Stimulated activated naive CD8-positive, alpha-beta T cell treated with anti-CD3 and anti-CD28 coated beads, Interleukin-15, amount 100 ng/mL, for 72 hours (primary cell): Measurements from ENCODE around the gene LSM14B.

Experiments
- ATAC-seq: fragments of 150-1000 bp; cut with Tn5 transposase; 2 replicates; pipeline ENCODE4 v1.10.0; 2021; ENCODE audit warnings: mild to moderate bottlenecking, moderate library complexity
- DNase-seq, 2 donors: peaks; one replicate each; pipeline ENCODE4 v3.0.0; 2021 to 2022
- H3K27ac Mint-ChIP-seq, 2 donors: one replicate each; pipeline ENCODE4 v1.8.0; 2022; ENCODE audit warnings: mild to moderate bottlenecking in 2 of 2, mixed read lengths in 2 of 2, moderate library complexity in 2 of 2
- H3K27me3 Mint-ChIP-seq: one replicate; pipeline ENCODE4 v1.8.0; 2022; ENCODE audit warnings: mixed read lengths
- H3K4me1 Mint-ChIP-seq: one replicate; pipeline ENCODE4 v1.8.0; 2022; ENCODE audit warnings: mild to moderate bottlenecking, mixed read lengths
- H3K4me3 Mint-ChIP-seq, 2 donors: one replicate each; pipeline ENCODE4 v1.8.0; 2022; ENCODE audit warnings: mild to moderate bottlenecking in 2 of 2, mixed read lengths in 2 of 2, moderate library complexity in 1 of 2
- H3K9me3 Mint-ChIP-seq, 2 donors: one replicate each; pipeline ENCODE4 v1.8.0; 2022; ENCODE audit warnings: mixed read lengths in 2 of 2

LSM14B gene

DNA sequence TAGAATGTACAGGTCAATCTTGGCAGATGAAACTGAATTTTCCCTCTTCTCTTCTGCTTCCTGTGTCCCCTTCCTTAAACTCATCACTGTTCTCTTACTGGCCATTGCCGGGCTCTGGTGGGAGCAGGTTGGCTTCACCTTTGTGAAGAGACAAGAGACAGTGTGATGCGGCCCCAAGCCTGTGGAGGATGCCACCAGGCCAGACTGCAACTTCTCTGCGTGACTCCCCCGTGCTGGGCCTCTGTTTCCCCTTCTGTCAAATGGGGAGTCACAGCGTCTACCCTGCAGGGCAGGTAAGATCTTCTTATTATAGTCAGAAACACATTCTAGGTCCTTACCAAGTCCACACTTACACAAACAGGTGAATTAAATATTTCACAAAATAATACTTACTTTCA is 1.9 kb upstream of the LSM14B start:
- H3K27me3 Mint-ChIP-seq, result no peaks in the 10 kb centered on the region
- H3K4me1 Mint-ChIP-seq, result peaks cover 68% of the 10 kb centered on the region
- DNase-seq (no peak), ATAC-seq (no peak)
- no peak overlapping the region for H3K27ac Mint-ChIP-seq
- H3K4me3 Mint-ChIP-seq, result peak overlapping the region in 1 of 2 donors; percentile 19
- H3K9me3 Mint-ChIP-seq, result peaks cover 0 to 7% of the 10 kb centered on the region in 2 donors

DNA sequence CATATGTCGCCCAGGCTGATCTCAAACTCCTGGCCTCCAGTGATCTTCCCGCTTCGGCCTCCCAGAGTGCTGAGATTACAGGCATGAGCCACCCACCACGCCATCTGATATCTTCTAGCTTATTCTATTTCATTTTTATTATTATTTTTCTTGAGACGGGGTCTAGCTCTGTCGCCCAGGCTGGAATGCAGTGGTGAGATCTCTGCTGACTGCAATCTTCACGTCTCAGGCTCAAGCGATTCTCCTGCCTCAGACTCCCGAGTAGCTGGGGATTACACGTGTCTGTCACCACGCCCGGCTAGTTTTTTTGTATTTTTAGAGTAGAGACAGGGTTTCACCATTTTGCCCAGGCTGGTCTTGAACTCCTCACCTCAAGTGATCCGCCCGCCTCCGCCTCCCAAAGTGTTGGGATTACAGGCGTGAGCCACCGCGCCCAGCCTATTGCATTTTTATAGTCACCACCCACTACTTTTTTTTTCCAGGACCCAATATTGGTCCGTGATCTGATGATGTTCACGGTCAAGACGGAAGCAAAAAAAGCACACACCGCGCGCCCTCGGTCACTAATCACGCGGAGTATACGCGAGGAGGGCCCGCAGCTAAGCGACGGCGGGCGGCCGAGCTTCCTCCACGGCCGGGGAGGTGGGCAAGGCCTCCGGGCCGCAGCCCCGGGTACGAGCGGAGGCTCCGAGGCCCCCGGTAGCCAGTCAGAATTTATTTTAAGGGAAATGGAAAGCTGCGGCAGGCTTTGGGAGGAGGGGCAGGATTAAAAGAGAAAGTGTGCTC is 1.1 kb upstream of the LSM14B start:
- peak overlapping the region; percentile 82 to 86 for H3K4me3 Mint-ChIP-seq
- peak overlapping the region; percentile 80 to 92 for H3K27ac Mint-ChIP-seq
- DNase-seq, result no peak
- H3K4me1 Mint-ChIP-seq, result peaks cover 68% of the 10 kb centered on the region
- peaks cover 0 to 2% of the 10 kb centered on the region in 2 donors for H3K9me3 Mint-ChIP-seq
- no peaks in the 10 kb centered on the region for H3K27me3 Mint-ChIP-seq
- peak; percentile 14 for ATAC-seq

DNA sequence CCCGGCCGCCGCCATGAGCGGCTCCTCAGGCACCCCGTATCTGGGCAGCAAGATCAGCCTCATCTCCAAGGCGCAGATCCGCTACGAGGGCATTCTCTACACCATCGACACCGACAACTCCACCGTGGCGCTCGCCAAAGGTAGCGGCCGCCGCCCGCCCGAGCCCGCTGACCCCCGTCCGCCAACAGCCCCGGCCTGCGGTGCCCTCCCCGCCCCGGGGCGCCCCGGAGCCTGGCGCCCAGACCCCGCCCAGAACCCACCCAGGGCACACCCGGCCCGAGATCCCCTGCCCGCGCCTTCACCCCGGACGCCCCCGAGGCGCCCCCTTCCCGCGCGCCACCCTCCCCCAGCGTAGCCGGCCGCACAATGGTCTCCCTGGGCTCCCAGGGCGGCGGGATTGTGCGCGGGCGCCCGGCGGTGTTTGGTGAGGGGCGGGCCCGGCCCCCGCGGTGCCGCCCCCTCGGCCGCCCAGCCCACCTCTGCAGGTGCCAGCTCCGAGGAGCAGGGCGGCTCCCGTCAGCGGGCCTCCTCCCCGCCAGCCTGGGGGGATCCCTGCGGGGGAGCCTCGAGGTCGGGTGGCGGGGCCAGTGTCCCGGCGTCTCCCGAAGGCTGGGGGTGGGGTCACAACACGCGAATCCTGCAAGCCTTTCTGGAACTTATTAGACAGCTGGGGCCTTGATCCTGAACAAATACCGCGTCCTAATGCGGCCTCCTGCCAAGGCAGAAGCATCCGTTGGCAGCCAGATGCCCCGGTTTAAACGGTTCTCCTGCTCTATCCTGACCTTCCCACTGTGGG is 577 bp downstream of the LSM14B start:
- Mint-ChIP-seq H3K27me3 (no peaks in the 10 kb centered on the region), H3K9me3 (no peaks in the 10 kb centered on the region), H3K4me3 (peak overlapping the region; percentile 80 to 90), H3K27ac (no peak overlapping the region), H3K4me1 (peaks cover 58% of the 10 kb centered on the region)
- peak in 1 of 2 donors; percentile 45 for DNase-seq
- peak; percentile 21 for ATAC-seq

DNA sequence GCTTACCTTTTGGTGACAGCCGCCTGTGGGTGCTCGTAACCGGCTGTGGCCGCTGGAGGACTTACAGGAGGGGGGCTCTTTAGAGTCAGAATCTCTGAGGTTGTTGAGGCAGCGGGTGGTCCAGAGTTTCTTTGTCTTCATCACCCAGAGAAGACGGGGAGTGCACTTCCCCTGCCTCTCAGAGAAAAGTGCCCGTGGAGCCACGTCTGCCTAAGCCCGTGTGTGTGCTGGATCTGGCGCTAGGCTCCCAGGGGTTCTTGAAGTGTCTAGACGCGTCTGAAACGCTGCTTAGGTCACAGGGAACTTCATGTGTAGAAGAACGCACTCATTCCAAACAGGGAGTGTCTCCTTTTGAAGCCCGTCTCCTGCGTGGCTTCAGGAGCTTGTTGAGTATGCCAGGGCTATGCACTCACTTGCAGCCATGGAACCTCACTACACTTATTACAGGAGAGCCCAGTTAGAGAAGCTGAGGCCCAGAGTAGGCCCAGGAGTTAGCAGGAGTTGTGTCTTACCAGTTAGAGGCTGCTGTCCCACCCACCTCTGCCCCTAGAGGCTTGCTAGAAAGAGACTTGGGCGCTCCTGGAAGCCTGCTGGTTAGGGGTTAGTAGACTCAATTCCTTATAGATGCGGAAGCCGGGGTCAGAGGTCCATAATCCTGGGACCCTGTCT is 1.3 kb downstream of the LSM14B start:
- Mint-ChIP-seq H3K4me1 (peaks cover 55% of the 10 kb centered on the region), H3K27ac (peak overlapping the region in 1 of 2 donors; percentile 67)
- ATAC-seq, result no peak

DNA sequence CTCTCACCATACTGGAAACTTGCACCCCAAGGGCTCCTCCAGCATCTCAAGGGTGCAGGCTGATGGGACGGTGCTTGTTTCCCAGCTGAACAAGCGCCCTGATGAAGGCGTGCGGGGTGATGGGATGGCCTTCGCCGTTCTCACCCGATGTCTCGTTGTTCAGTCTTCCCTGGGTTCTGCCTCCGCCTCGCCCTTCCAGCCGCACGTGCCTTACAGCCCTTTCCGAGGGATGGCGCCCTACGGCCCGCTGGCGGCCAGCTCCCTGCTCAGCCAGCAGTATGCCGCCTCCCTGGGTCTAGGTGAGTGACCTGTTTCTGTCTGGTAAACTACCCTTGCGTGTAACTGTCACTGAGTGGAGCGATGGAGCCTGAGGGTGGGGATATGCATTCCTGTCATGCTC is 3.9 kb downstream of the LSM14B start:
- Mint-ChIP-seq H3K4me1 (peaks cover 47% of the 10 kb centered on the region), H3K9me3 (no peaks in the 10 kb centered on the region), H3K4me3 (no peak overlapping the region), H3K27me3 (no peaks in the 10 kb centered on the region), H3K27ac (no peak overlapping the region)
- no peak for ATAC-seq
- no peak for DNase-seq

More for the DNA sequence above, 1.3 kb downstream of the LSM14B start:
- H3K9me3 Mint-ChIP-seq, result no peaks in the 10 kb centered on the region
- no peaks in the 10 kb centered on the region for H3K27me3 Mint-ChIP-seq
- no peak for DNase-seq
- H3K4me3 Mint-ChIP-seq, result peak overlapping the region; percentile 80 to 90

DNA sequence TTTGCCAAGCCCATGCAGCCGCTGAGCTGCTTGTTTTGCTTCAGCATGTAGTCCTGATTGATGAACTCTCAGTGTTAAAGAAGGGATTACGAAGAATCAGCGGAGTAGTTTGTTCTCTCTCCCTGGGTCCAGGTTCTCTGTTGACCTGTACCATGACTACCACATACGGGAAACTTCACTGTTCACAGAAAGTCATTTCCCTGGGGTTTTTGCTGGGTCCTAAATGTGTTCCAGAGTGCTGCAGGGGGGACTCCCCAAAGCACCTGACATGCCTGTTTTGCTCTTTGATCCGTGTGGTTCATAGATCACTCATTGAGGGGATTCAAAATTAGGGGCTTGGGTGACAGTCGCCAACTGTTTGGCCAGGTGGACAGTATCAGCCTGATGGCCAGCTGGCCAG is 5.5 kb downstream of the LSM14B start:
- Mint-ChIP-seq H3K27me3 (no peaks in the 10 kb centered on the region), H3K4me3 (no peak overlapping the region), H3K4me1 (peaks cover 59% of the 10 kb centered on the region), H3K27ac (peak overlapping the region in 1 of 2 donors; percentile 29), H3K9me3 (no peaks in the 10 kb centered on the region)
- no peak for DNase-seq
- no peak for ATAC-seq

DNA sequence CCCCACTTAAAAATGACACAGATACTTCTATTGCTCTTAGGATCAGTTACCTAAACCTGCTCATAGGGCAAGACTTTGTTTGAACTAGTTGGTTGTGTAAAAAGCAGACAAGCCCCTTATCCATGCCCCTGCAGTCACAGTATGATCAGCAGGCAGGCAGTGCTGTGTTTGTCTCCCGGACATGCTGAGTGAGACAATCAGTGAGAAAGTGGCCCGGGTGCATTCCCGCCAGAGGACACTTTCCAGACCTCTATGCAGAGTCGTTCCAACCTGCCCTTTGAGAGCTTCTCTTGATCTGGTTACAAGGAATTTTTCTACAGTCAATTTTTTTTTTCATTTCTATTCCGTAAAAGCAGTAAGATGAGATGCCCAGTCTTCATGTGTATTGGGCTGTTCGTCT is 6.2 kb downstream of the LSM14B start:
- H3K27me3 Mint-ChIP-seq, result no peaks in the 10 kb centered on the region
- ATAC-seq, result no peak
- H3K27ac Mint-ChIP-seq, result no peak overlapping the region
- H3K4me3 Mint-ChIP-seq, result no peak overlapping the region
- no peaks in the 10 kb centered on the region for H3K9me3 Mint-ChIP-seq
- DNase-seq, result no peak
- H3K4me1 Mint-ChIP-seq, result peaks cover 62% of the 10 kb centered on the region

DNA sequence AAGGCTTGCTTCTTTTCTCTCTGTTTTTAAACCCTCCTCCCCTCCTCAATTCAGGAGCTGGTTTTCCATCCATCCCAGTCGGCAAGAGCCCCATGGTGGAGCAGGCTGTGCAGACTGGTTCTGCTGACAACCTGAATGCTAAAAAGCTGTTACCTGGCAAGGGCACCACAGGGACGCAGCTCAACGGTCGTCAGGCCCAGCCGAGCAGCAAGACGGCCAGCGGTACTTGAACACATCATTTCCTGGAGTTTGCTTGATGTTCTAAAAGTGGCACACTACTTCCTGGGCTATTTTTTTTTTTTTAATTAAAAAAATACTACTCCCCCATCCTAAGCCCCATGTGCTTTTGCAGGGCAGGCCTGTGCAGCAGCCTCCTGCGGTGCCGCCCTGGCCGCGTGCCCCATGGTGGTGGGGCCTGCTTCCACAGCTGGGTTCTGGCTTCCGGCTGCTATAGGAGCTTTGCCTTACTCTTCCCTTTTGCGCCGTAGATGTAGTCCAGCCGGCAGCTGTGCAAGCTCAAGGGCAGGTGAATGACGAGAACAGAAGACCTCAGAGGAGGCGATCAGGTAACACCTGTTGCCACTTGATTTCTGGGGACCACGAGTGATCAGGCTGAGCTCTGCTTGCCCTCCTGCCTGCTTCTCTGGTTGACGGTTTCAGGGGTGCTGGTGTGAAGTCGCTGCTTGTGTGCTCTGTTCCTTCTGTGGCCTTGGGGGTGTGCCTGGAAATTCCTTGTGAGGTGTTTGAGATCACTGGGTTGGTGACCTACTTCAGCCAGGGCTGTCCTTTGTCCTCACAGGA is 7.7 kb downstream of the LSM14B start:
- no peak for ATAC-seq
- H3K9me3 Mint-ChIP-seq, result no peaks in the 10 kb centered on the region
- peaks cover 57% of the 10 kb centered on the region for H3K4me1 Mint-ChIP-seq
- no peaks in the 10 kb centered on the region for H3K27me3 Mint-ChIP-seq
- no peak overlapping the region for H3K4me3 Mint-ChIP-seq
- no peak for DNase-seq
- peak overlapping the region in 1 of 2 donors; percentile 90 for H3K27ac Mint-ChIP-seq

DNA sequence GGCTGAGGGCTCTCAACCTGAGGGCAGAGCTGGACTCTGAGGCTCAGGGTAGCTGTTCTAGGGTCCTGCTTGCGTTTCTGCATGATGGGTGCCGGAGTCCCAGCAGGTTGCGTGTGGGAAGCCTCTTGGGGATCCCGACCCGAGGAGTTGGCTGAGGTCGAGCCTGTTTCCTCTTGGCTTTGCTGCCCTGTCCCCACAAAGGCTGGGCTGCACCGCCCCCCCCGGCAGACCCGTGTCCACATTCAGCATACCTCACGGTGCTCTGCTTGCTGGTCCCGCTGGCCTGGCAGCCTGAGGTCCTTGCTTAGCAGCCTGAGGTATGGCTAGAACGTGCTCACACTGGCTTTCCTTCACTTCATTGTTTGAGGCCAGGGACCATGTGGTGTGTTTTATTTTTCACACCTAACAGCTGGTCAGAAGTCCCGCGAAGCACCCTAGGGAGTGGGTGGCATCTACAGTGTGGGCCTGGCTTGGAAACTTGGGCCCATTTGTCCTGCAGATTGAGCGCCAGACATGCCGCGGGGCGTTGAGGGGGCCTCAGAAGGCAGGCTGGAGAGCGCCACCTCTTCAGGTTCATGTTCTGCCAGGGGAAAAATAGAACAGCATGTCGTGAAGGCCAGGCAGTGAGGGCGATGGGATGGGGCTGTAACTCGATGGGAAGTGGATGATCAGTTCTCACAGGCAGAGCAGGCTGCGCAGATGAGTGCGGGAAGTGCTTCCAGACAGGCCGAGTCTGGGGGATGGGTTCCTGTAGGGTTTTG is 9.5 kb downstream of the LSM14B start:
- no peaks in the 10 kb centered on the region for H3K9me3 Mint-ChIP-seq
- ATAC-seq (no peak), DNase-seq (no peak)
- H3K4me3 Mint-ChIP-seq, result no peak overlapping the region
- no peaks in the 10 kb centered on the region for H3K27me3 Mint-ChIP-seq
- peaks cover 53% of the 10 kb centered on the region for H3K4me1 Mint-ChIP-seq
- peak overlapping the region; percentile 1 to 48 for H3K27ac Mint-ChIP-seq

DNA sequence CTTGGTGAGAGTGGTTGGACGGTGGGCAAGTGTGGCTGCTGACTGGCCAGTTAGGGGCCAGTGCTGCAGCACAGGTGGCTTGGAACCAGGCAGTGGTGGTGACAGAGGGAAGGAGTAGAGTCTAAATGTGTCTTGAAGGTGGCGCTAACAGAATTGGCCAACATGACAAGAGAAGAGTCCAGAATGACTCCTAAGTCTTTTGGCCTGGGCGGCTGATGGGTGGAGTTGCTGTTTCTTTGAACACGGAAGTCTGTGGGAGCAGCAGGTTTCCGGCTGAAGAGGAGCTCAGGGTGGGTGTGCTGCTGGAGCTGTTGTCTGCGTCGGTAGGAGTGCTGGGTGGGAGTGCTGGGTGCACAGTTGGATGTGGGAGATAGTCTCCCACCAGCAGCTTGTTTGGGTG is 10.1 kb downstream of the LSM14B start:
- Mint-ChIP-seq H3K27ac (peak overlapping the region; percentile 1 to 48), H3K27me3 (no peaks in the 10 kb centered on the region), H3K4me1 (peaks cover 55% of the 10 kb centered on the region), H3K9me3 (no peaks in the 10 kb centered on the region), H3K4me3 (no peak overlapping the region)
- ATAC-seq (no peak), DNase-seq (no peak)

DNA sequence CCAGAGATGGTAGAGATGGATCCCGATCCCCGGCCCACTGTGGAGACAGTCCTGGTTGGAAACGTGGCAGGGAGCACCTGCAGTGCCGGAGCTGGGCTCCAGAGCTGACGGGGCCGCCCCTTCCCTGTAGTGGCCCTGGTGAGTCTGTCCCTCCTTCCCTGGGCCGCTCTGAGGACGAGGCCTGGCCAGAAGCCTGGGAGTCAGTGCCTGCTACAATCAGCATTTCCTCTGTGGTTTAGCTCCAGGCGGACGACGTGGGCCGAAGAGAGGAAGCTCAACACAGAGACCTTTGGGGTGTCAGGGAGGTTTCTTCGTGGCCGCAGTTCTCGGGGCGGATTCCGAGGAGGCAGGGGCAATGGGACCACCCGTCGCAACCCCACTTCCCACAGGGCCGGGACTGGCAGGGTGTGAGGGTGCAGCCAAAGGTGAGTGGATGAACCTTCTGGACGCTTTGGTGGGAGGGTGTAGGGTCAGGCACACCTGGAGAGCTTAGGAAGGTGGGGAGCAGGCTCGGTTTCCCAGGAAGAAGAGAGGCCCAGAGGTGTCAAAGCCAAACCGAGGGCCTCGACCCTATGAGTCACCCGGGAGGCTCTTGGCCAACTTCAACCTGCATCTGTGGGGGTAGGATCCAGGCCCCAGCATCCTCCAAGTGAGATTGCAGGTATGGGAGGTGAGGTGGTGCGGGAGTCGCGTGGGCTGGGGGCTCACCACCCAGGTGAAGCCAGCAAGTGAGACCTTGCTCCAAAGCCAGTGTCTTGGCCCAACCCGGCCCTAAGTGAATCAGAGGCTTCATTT is 11.0 kb downstream of the LSM14B start:
- Mint-ChIP-seq H3K27ac (no peak overlapping the region), H3K4me1 (peaks cover 60% of the 10 kb centered on the region), H3K4me3 (peak overlapping the region in 1 of 2 donors; percentile 12), H3K9me3 (no peaks in the 10 kb centered on the region), H3K27me3 (no peaks in the 10 kb centered on the region)
- DNase-seq, result no peak
- peak; percentile 10 for ATAC-seq

DNA sequence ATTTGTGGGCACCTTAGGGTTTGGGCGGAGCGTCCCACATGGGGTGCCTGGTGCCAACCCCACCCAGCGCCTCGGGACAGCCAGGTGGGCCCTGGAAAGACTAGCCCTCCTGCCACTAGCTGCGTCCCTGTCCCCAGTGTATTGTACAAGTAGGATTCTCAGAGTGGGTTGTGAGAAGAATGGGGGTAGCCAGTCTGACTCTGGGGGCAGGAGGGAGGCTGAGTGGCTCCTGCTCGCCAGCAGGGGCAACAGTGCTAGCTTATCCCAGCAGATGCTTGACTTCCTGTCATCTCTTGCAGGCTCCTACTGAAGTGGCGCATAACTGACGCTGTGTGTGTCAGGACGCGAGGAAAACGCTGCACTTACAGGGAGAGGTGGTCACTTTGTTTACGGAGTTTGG is 11.6 kb downstream of the LSM14B start:
- Mint-ChIP-seq H3K4me1 (peaks cover 60% of the 10 kb centered on the region), H3K4me3 (no peak overlapping the region), H3K9me3 (no peaks in the 10 kb centered on the region), H3K27ac (peak overlapping the region in 1 of 2 donors; percentile 37), H3K27me3 (no peaks in the 10 kb centered on the region)
- ATAC-seq (peak; percentile 32), DNase-seq (no peak)

DNA sequence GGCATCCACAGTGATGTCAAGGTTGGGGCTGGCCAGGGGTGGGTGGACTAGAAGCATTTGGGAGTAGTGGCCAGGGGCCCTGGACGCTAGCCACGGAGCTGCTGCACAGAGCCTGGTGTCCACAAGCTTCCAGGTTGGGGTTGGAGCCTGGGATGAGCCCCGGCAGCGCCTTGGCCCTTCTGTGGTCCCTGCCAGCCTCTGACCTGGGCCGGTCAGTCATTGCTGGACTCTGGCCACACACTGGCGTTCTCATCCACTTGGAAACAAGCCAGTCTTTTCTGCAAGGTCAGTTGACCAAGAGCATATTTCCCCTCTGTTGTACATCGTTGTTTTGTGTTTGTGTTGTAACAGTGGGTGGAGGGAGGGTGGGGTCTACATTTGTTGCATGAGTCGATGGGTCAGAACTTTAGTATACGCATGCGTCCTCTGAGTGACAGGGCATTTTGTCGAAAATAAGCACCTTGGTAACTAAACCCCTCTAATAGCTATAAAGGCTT is 12.5 kb downstream of the LSM14B start:
- no peak overlapping the region for H3K27ac Mint-ChIP-seq

More for the DNA sequence above, 12.5 kb downstream of the LSM14B start:
- Mint-ChIP-seq H3K27me3 (no peaks in the 10 kb centered on the region), H3K9me3 (no peaks in the 10 kb centered on the region), H3K4me1 (peaks cover 57% of the 10 kb centered on the region), H3K4me3 (no peak overlapping the region)
- no peak for ATAC-seq
- no peak for DNase-seq
